Heart right ventricle (tissue), 16 donors: Measurements from ENCODE around the gene GRIK4. TPM values are rescaled to one million over a fixed set of nuclear protein-coding genes. Genes with fewer than 3 reads are reported as not detected.

Experiments used
- ATAC-seq, 8 donors: fragments of 200-7000 bp; cut with Tn5 transposase; one replicate each; pipeline ENCODE4 v1.9.1; 2020; ENCODE audit warnings: mild to moderate bottlenecking in 8 of 8, moderate library complexity in 8 of 8, moderate number of reproducible peaks in 1 of 8
- DNase-seq, 2 donors: peaks; one replicate each; pipeline ENCODE4 v3.0.0-alpha.2; 2020
- H3K27ac ChIP-seq, 10 donors: fragments of 200-600 bp; sonication (generic) in 2 of 10; one replicate each; pipeline versions ENCODE4 v1.5.0 to v1.8.0; 2020 to 2022; ENCODE audit warnings: mild to moderate bottlenecking in 3 of 10
- H3K27me3 ChIP-seq, 7 donors: fragments of 200-600 bp; one replicate each; pipeline ENCODE4 v1.8.0; 2021 to 2022; ENCODE audit warnings: mild to moderate bottlenecking in 2 of 7
- H3K36me3 ChIP-seq, 9 donors: fragments of 200-600 bp; sonication (generic) in 1 of 9; one replicate each; pipeline versions ENCODE4 v1.5.0 to v1.8.0; 2020 to 2022; ENCODE audit warnings: mild to moderate bottlenecking in 2 of 9
- H3K4me1 ChIP-seq, 9 donors: fragments of 200-600 bp; sonication (generic) in 1 of 9; one replicate each; pipeline versions ENCODE4 v1.5.0 to v1.8.0; 2020 to 2022; ENCODE audit warnings: mild to moderate bottlenecking in 4 of 9
- H3K4me3 ChIP-seq, 10 donors: fragments of 200-600 bp; sonication (generic) in 2 of 10; one replicate each; pipeline versions ENCODE4 v1.5.0 to v1.8.0; 2020 to 2022; ENCODE audit warnings: mild to moderate bottlenecking in 7 of 10, moderate library complexity in 2 of 10
- H3K9me3 ChIP-seq, 11 donors: fragments of 200-600 bp in 10 of 11; sonication (generic) in 2 of 11; one replicate each; pipeline versions ENCODE4 v1.5.0 to v1.8.0; 2013 to 2022; ENCODE audit warnings: mild to moderate bottlenecking in 2 of 11, control low read depth in 1 of 11, moderate library complexity in 1 of 11
- WGBS, 2 donors: extraction: QIAGEN DNeasy Blood & Tissue Kit; methylation state at CpG; one replicate each; pipeline ENCODE4 v1.1.7; 2013; ENCODE audit warnings: inconsistent platforms in 1 of 2; 5-methylcytosine and 5-hydroxymethylcytosine counted together
- intact Hi-C, 10 donors: fragments of 100-400 bp; cut with DNase I; formaldehyde crosslinking; loops; one replicate each; pipeline versions ENCODE4 v1.11.1 to v1.14.2; 2022
- polyA plus RNA-seq, 2 donors: library from polyadenylated mRNA; stranded (reverse); fragments of 200-250 nt; gene quantifications; one replicate each; pipeline ENCODE4 v1.2.3, GENCODE V29; 2013
- total RNA-seq, 10 donors: library from RNA; stranded (reverse); fragmentation: NEBNext Ultra II Directional in 3 of 10; extraction: Animal tissue kit (Norgen Biotek cat#: 25700) in 3 of 10; gene quantifications; one replicate each; pipeline versions ENCODE4 v1.2.1 to v1.2.4, GENCODE V29; 2021 to 2023
- TF ChIP-seq, protein P1 (sequence below), 9 donors: fragments of 200-600 bp; sonication (generic) in 2 of 9; IDR thresholded peaks; one replicate each; pipeline versions ENCODE4 v1.5.0 to v1.8.0; 2021 to 2022; ENCODE audit warnings: antibody characterized with exemption in 9 of 9, mild to moderate bottlenecking in 5 of 9, moderate library complexity in 1 of 9
- donor health status: Arrhythmogenic right ventricular cardiomyopathy.
- donor health status: ischemic (EF 13 %, LVEDD 7.1; RV severe dilation, severe dysfunction).
- donor health status: healthy with polysubstance abuse.
- donor health status: DM: no; HTN: yes; CAD: no.
- donor health status: DM: no; HTN: no; CAD: no.
- donor health status: ischemic (EF 25% LVEDD 6.9; RV normal size, moderate dysfunction).
- donor health status: ischemic (EF 25% LVEDD 5.7; RV mildly dilated, moderate dysfunction).
- donor health status: healthy.
- donor health status: DM: yes; HTN: yes; CAD: no.
- donor health status: Ischemic cardiomyopathy.
- donor health status: ischemic (EF 35%, LVEDD 5.7; RV mildly dilated, moderate dysfunction).
- donor health status: nonischemic (EF 11% LVEDD 7.7; RV severe dilation, severe dysfunction).
- donor health status: DM: yes; HTN: yes; CAD: no.
- donor health status: PGD.
- donor health status: ischemic (EF 29% LVEDD 5.4; RV normal size, mild dysfunction).
- donor health status: nonischemic (EF 23%, LVEDD 6.1; RV moderate dilation, normal function).

The GRIK4 gene
- total and polyA plus RNA-seq, 12 donors, result 0.01 to 0.85 (median 0.37) TPM; not detected in 6

DNA sequence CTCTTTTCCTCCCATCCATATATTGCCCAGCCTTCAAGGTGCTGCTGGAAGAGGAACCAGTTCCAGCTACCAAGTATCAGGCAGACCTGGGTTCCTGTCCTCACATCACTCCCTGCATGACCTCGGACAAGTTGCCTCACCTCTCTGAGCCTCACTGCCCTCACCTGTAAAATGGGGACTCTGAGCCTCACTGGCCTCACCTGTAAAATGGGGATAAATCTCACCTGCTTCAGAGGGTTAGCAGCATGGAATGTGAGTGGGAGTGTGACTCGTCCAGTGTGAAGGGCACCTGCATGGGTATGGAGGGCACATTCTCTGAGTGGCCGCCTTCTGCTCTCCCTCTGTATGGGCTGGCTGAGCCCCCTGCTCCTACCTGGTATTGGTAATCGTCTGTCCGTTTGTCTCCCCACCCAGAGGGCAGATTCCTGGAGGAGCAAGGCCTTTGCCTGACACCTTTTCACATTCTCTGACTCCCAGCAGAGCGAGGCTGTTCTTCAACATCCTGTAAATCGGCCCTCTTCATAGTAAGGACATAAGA, 3.7 kb downstream of the GRIK4 start:
- Histone ChIP-seq H3K4me3 (no peak overlapping the region), H3K27me3 (peaks cover 4 to 83% (median 26%) of the 10 kb centered on the region in 7 donors), H3K36me3 (no peaks in the 10 kb centered on the region), H3K27ac (no peak overlapping the region), H3K4me1 (peaks cover 0 to 14% (median 3%) of the 10 kb centered on the region in 9 donors), H3K9me3 (no peaks in the 10 kb centered on the region)
- intact Hi-C loops, result loop anchor here in 8 of 10 donors (1.0 to 10.0 kb wide), 6 partner anchors 170 to 680 kb away; no protein-coding TSS in a partner anchor
- ATAC-seq (no peak), DNase-seq (no peak)
- WGBS, 2 donors, result 84 to 89% methylated on average over 7 of the region's 7 CpGs
- TF ChIP-seq, protein P1, sequence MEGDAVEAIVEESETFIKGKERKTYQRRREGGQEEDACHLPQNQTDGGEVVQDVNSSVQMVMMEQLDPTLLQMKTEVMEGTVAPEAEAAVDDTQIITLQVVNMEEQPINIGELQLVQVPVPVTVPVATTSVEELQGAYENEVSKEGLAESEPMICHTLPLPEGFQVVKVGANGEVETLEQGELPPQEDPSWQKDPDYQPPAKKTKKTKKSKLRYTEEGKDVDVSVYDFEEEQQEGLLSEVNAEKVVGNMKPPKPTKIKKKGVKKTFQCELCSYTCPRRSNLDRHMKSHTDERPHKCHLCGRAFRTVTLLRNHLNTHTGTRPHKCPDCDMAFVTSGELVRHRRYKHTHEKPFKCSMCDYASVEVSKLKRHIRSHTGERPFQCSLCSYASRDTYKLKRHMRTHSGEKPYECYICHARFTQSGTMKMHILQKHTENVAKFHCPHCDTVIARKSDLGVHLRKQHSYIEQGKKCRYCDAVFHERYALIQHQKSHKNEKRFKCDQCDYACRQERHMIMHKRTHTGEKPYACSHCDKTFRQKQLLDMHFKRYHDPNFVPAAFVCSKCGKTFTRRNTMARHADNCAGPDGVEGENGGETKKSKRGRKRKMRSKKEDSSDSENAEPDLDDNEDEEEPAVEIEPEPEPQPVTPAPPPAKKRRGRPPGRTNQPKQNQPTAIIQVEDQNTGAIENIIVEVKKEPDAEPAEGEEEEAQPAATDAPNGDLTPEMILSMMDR (IDR thresholded peaks at IDR 0.05), result no peak

DNA sequence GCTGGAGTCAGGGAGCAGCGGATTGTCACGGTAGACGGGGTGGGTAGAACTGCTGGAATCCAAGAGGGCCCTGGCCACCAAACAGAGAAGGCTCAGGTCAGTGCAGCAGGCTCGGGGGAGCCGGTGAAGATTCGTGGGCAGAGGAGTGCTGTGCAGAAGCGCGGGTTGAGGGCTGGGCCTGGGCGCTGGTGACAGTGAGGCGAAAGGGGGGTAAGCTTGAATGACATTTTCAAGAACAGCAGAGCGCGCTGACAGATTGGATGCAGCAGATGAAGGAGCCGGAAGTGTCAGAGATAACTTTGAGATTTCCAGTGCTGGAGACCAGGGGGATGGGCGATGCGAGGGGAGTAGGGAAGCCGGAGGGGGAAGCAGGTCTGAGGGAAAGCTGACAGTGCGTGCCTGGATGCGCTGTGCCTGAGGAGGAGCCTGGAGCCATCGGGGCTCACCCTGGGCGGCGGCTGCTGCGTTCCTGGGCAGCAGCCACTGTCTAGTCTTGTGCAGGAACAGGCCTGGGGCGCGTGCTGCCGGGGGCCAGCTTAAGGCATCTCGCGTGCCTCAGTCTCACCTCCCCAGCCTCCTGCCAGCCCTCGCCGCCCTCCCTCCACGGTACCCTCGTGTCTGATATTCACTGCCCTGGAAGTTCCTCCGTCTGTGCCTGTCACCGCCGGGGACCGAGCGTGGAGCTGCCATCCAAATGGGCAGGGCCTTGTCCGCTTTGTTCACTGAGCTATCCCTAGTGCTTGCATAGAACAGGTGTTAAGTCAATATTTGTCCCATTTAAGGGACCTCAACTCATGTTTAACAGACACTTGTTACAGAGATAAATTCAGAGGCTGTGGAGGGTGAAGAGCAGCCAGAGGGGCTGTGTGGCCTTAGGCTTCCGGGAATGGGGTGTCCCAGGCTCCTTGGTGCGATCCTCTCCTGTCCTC, 5.2 kb downstream of the GRIK4 start:
- WGBS, 2 donors, result 19 to 26% methylated on average over 39 of the region's 39 CpGs
- peaks cover 0 to 14% (median 3%) of the 10 kb centered on the region in 9 donors for H3K4me1 ChIP-seq
- H3K27me3 ChIP-seq, result peaks cover 0 to 72% (median 25%) of the 10 kb centered on the region in 7 donors
- TF ChIP-seq, protein P1 (IDR thresholded peaks at IDR 0.05), result no peak
- ATAC-seq, result peak in 7 of 8 donors; percentile 21 to 56 (median 45)
- no peak overlapping the region for H3K4me3 ChIP-seq
- no peaks in the 10 kb centered on the region for H3K9me3 ChIP-seq
- peak overlapping the region in 1 of 10 donors; percentile 9 for H3K27ac ChIP-seq
- H3K36me3 ChIP-seq, result no peaks in the 10 kb centered on the region
- no peak for DNase-seq
- intact Hi-C loops, result loop anchor here in 7 of 10 donors (10.0 kb wide), 4 partner anchors 288 to 678 kb away; no protein-coding TSS in a partner anchor

DNA sequence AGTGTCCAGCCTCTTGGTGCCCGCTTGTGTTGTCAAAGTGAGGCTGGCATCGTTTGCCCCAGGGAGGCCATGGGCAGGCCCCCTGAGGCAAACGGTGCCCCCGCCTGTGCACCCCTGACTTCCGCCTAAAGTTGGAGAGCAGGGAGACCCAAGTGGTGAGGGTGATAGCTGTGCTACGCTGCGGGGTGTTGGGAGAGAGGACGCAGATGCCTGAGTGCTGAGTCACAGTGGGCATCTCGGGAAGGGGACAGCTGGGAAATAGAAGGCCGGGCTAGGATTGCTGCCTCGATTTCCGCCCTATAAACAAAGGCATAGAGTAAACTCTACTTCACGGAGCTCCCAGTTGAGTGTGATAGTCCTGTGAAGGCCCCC, 5.8 kb downstream of the GRIK4 start:
- Histone ChIP-seq H3K27ac (peak overlapping the region in 1 of 10 donors; percentile 9), H3K4me3 (no peak overlapping the region)
- 42 to 46% methylated on average over 13 of the region's 13 CpGs for WGBS, 2 donors

More for the DNA sequence above, 5.8 kb downstream of the GRIK4 start:
- Histone ChIP-seq H3K27me3 (peaks cover 0 to 69% (median 28%) of the 10 kb centered on the region in 7 donors), H3K9me3 (no peaks in the 10 kb centered on the region), H3K4me1 (peaks cover 0 to 14% (median 3%) of the 10 kb centered on the region in 9 donors), H3K36me3 (no peaks in the 10 kb centered on the region)
- TF ChIP-seq, protein P1 (IDR thresholded peaks at IDR 0.05), result no peak
- intact Hi-C loops, result loop anchor here in 7 of 10 donors (10.0 kb wide), 4 partner anchors 287 to 677 kb away; no protein-coding TSS in a partner anchor
- no peak for DNase-seq
- peak in 4 of 8 donors; percentile 26 to 63 (median 43) for ATAC-seq
